SH-SY5Y (cell line): Measurements from ENCODE around the gene BTNL3.

Experiments used
- GATA2 ChIP-seq: IDR thresholded peaks from 2 replicates; pipeline ENCODE4 v1.6.1; 2011; ENCODE audit warnings: mild to moderate bottlenecking, low read depth, low read length
- GATA3 ChIP-seq: IDR thresholded peaks from 2 replicates; pipeline ENCODE4 v1.6.1; 2011; ENCODE audit warnings: low read depth, mild to moderate bottlenecking, low read length, moderate library complexity

- TF ChIP-seq GATA2 (no peak), GATA3 (no peak)
Measured at GRCh38 chr5:181054871-181055459, 66.3 kb downstream of the BTNL3 start.
